ENCODE results near the gene NOTCH1.

- TF ChIP-seq MAZ (IDR thresholded peaks at IDR 0.05; ENCODE audit: borderline replicate concordance, low read depth, low read length) (no peak), CTCF (conservative IDR thresholded peaks at IDR 0.05; ENCODE audit: low read depth, low read length) (no peak), CHD1 (IDR thresholded peaks at IDR 0.05; ENCODE audit: low read depth, low read length) (no peak), RCOR1 (IDR thresholded peaks at IDR 0.05; ENCODE audit: insufficient replicate concordance, low read length) (no peak), CEBPB (IDR thresholded peaks at IDR 0.05; ENCODE audit: low read depth, low read length) (no peak), RAD21 (IDR thresholded peaks at IDR 0.05; ENCODE audit: low read length) (no peak), SMC3 (IDR thresholded peaks at IDR 0.05; ENCODE audit: low read depth, low read length) (no peak), POLR2A (IDR thresholded peaks at IDR 0.05; ENCODE audit: low read depth, low read length) (no peak), MXI1 (IDR thresholded peaks at IDR 0.05; ENCODE audit: borderline replicate concordance, low read depth, low read length) (no peak), NFE2L2 (IDR thresholded peaks at IDR 0.05; ENCODE audit: low read depth, low read length) (no peak), FOS (IDR thresholded peaks at IDR 0.05; ENCODE audit: low read depth, low read length) (no peak)
- TF ChIP-seq, protein P1, sequence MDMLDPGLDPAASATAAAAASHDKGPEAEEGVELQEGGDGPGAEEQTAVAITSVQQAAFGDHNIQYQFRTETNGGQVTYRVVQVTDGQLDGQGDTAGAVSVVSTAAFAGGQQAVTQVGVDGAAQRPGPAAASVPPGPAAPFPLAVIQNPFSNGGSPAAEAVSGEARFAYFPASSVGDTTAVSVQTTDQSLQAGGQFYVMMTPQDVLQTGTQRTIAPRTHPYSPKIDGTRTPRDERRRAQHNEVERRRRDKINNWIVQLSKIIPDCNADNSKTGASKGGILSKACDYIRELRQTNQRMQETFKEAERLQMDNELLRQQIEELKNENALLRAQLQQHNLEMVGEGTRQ (IDR thresholded peaks at IDR 0.05; ENCODE audit: low read depth, low read length) = no peak
Observed at GRCh38 chr9:136585531-136586120, 39.8 kb upstream of the NOTCH1 start.

All from IMR-90 (cell line).